HG02759 (cell line): Measurements from ENCODE around the gene PDE4B.
A peak's percentile ranks its signal among the peaks of the same experiment; 100 is the strongest.

Experiments used
- ATAC-seq: cut with Tn5 transposase; IDR thresholded peaks from one replicate; pipeline ENCODE4 v1.9.1; 2021; ENCODE audit warnings: mild to moderate bottlenecking, moderate library complexity; ENCODE audit not compliant: unreplicated experiment

The PDE4B gene

DNA sequence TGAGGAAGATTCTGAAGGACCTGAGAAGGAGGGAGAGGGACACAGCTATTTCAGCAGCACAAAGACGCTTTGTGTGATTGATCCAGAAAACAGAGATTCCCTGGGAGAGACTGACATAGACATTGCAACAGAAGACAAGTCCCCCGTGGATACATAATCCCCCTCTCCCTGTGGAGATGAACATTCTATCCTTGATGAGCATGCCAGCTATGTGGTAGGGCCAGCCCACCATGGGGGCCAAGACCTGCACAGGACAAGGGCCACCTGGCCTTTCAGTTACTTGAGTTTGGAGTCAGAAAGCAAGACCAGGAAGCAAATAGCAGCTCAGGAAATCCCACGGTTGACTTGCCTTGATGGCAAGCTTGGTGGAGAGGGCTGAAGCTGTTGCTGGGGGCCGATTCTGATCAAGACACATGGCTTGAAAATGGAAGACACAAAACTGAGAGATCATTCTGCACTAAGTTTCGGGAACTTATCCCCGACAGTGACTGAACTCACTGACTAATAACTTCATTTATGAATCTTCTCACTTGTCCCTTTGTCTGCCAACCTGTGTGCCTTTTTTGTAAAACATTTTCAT is 579.9 kb downstream of the PDE4B start:
- ATAC-seq = no peak

DNA sequence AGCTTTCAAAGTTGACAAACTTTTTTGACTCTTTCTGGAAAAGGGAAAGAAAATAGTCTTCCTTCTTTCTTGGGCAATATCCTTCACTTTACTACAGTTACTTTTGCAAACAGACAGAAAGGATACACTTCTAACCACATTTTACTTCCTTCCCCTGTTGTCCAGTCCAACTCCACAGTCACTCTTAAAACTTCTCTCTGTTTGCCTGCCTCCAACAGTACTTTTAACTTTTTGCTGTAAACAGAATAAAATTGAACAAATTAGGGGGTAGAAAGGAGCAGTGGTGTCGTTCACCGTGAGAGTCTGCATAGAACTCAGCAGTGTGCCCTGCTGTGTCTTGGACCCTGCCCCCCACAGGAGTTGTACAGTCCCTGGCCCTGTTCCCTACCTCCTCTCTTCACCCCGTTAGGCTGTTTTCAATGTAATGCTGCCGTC is 580.5 kb downstream of the PDE4B start:
- ATAC-seq = no peak

DNA sequence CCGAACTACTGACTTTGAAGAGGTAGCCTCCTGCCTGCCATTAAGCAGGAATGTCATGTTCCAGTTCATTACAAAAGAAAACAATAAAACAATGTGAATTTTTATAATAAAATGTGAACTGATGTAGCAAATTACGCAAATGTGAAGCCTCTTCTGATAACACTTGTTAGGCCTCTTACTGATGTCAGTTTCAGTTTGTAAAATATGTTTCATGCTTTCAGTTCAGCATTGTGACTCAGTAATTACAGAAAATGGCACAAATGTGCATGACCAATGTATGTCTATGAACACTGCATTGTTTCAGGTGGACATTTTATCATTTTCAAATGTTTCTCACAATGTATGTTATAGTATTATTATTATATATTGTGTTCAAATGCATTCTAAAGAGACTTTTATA is 581.5 kb downstream of the PDE4B start:
- ATAC-seq = peak; percentile 30

DNA sequence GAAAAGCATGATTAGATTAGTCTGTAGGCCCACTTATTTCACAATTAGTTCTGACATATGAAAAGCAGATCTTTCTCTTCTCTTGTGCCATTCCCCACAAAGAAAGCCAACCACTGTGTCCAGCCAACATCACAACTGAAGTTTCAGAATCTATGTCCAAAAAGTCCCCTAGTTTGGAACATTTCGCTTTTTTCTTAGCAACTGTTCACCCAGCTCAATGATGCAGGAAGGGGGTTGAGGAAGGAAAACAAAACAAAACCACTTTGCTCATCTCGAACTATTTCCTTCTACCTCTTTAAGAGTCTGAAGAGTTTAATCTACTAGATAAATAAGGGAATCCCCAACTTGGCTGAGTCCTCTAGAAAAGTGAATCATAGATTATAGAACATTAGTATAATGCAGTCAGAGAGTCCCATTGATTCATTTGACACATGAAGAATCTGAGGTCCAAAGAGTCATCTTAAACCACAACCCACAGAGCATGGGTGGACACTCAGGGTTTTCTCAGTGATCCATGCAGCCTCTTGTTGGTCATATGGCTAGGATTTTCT is 581.9 kb downstream of the PDE4B start:
- ATAC-seq = peak; percentile 51

DNA sequence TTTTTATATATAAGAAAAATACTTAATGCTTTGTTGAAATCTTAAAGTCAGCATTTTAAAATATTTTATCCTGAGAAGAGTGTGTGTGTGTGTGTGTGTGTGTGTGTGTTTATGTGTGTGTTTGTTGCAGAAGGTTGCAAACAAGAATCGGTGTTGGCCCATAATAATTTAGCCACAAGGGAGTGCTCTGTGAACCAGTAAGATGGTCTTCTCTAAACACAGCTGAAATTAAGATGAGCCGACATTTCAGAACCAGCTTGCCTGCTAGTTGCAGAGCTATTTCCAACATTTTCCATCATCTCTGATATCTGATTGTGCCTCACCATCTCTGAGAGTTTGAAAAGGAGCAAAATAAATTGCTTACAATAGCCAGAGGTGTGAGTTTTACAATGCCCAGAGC is 582.4 kb downstream of the PDE4B start:
- no peak for ATAC-seq

DNA sequence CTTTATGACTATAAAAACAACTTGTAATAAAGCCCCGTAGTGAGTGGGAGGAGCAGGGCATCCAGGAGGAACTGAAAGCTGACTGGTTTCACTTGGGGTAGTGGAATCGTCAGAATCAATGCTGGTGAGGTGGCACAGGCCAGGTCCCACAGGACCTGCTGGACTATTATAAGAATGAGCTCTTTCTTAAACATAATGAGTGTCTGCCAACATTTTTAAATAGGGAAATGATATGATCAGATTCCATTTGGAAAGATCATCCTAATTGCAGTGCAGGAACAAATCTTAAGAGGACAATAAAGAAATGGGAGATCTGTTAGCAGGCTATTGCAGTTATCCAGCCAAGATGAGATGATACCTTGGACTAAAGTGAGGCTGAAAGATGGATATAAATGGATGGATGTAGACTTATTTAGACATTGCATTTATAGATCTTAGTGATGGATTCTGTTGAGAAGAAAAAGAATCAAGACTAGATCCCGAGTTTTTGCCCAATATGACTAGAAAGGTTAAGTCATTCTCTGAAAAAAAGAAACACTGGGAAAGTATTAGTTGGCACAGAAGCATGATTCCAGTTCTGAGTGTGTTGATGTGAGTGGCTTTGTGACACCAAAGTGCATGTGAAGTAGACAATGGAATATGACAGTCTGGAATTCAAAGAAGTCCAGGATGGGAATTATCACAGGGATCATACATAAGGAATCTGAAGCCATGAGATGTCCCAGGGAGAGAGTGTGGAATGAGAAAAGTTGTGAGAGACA is 587.9 kb downstream of the PDE4B start:
- peak; percentile 98 for ATAC-seq

- no peak for ATAC-seq
These were observed 589.1 kb downstream of the PDE4B start for GRCh38 chr1:66381621-66382275.

- no peak for ATAC-seq
These were observed 590.5 kb downstream of the PDE4B start for GRCh38 chr1:66383168-66383567.

GRCh38 chr1:66383611-66384010 is 590.9 kb downstream of the PDE4B start:
- ATAC-seq = no peak

GRCh38 chr1:66384258-66384921 is 591.7 kb downstream of the PDE4B start:
- no peak for ATAC-seq

GRCh38 chr1:66386712-66387111 is 594.0 kb downstream of the PDE4B start:
- ATAC-seq = no peak

DNA sequence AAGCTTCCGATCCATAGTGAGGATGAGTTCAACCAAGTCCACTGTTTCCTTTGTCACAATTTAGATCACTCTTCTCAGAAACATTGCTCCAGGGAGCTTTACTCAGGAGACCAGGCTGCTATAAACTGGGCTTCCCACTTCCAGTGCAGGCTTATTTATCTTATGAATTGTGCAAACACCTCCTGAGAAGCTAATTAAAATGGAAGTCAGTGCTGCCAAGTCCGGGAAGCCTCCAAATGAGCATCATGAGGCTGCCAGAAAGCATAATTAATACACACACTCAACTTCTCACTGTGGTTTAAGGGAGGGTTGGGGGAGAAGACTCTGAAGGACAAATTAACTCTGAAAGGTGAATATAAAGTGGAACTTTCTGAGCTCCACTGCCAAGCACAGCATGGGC is 596.2 kb downstream of the PDE4B start:
- no peak for ATAC-seq

DNA sequence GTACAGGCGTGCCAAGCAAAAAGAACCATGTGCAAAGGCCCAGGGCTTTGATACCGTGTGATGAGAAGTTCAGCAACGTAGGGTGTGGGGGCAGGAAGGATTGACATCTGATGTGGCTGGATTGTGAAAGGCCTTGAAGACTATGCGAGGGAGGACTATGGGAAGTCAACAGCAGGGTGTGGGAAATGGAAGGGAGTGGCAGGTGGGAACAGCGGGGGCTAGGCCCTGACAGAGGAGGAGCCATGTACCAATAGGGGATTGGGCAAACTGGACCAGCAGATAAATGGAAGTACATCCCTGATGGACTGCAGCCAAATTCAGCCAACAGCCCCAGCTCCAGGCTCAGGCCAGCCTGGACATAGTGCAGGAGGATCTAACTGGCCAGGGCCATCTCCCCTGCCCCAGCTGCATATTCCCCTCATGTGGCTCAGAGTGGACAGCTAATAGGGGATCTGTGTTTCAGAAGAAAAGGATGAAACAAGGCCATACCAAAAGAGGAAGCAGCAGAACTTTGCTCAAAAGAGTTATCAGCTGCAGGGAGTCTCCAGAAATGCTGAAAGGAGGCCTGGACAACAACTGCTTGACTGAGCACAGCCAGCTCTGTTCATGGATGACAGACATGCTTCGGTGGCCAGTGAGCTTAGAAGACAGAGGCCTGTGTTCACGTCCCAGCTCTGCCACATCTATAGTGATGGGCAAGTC is 601.0 kb downstream of the PDE4B start:
- no peak for ATAC-seq

GRCh38 chr1:66394603-66395002 is 601.9 kb downstream of the PDE4B start:
- no peak for ATAC-seq

- ATAC-seq = peak; percentile 21
These were observed 602.7 kb downstream of the PDE4B start for GRCh38 chr1:66395202-66396061.

GRCh38 chr1:66396212-66396890 is 603.7 kb downstream of the PDE4B start:
- ATAC-seq = peak; percentile 60

GRCh38 chr1:66397192-66397591 is 604.5 kb downstream of the PDE4B start:
- peak; percentile 22 for ATAC-seq

- ATAC-seq = no peak
These were observed 607.3 kb downstream of the PDE4B start for GRCh38 chr1:66399888-66400529.

DNA sequence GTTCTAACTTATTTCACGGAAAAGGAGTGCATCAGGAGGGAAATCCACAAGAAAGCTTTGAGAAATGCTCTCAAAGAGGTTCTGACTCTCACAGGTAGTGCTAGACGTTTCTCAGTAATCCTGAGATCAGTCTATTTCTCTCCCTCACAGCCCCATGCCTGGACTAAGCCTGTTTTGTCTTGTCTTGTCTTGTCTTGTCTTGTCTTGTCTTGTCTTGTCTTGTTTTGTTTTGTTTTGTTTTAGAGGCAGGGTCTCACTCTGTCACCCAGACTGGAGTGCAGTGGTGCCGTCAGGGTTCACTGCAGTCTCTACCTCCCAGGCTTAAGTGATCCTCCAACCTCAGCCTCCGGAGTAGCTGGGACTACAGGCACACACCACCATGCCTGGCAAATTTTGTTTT is 608.0 kb downstream of the PDE4B start:
- ATAC-seq = no peak
